Peyer's patch (tissue), 4 donors: ENCODE measurements around the gene LRRN3.

Source experiments
- CTCF ChIP-seq, 6 experiments: fragments of 450-650 bp in 4 of 6; fragments of 200-600 bp in 2 of 6; sonication (generic) in 1 of 6; IDR thresholded peaks; one replicate each; pipeline ENCODE4 v1.5.1; 2017 to 2019; ENCODE audit warnings: antibody characterized with exemption in 6 of 6, mild to moderate bottlenecking in 3 of 6, moderate library complexity in 1 of 6
- POLR2A ChIP-seq, 2 donors: fragments of 450-650 bp; IDR thresholded peaks; one replicate each; pipeline ENCODE4 v1.5.1; 2017; ENCODE audit warnings: antibody characterized with exemption in 2 of 2, mild to moderate bottlenecking in 2 of 2, moderate library complexity in 2 of 2

GRCh38 chr7:111049971-111050680 lies 40.8 kb upstream of the LRRN3 start:
- TF ChIP-seq POLR2A (IDR thresholded peaks at IDR 0.05) (no peak), CTCF (IDR thresholded peaks at IDR 0.05) (no peak)
